Measurements from ENCODE around the gene TESK2.

Gene TESK2

GRCh38 chr1:45314266-45314665 lies 176.7 kb downstream of the TESK2 start:
- TF ChIP-seq, protein P1, sequence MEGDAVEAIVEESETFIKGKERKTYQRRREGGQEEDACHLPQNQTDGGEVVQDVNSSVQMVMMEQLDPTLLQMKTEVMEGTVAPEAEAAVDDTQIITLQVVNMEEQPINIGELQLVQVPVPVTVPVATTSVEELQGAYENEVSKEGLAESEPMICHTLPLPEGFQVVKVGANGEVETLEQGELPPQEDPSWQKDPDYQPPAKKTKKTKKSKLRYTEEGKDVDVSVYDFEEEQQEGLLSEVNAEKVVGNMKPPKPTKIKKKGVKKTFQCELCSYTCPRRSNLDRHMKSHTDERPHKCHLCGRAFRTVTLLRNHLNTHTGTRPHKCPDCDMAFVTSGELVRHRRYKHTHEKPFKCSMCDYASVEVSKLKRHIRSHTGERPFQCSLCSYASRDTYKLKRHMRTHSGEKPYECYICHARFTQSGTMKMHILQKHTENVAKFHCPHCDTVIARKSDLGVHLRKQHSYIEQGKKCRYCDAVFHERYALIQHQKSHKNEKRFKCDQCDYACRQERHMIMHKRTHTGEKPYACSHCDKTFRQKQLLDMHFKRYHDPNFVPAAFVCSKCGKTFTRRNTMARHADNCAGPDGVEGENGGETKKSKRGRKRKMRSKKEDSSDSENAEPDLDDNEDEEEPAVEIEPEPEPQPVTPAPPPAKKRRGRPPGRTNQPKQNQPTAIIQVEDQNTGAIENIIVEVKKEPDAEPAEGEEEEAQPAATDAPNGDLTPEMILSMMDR (IDR thresholded peaks at IDR 0.05; ENCODE audit: extremely low read depth, insufficient read depth, missing control alignments): no peak
- in situ Hi-C loops (cut with MboI; ENCODE audit: low pct_unique_long_range_greater_than_20kb, low sequenced_read_pairs, unreplicated experiment): loop anchor here (25.0 kb wide), 1 partner anchor 477 kb away; the partner anchor contains the start of gene PTCH2
- no peak for DNase-seq (ENCODE audit: low spot score)

GRCh38 chr1:45306905-45307304 lies 184.1 kb downstream of the TESK2 start:
- no peak for DNase-seq (ENCODE audit: low spot score)
- in situ Hi-C loops (cut with MboI; ENCODE audit: low pct_unique_long_range_greater_than_20kb, low sequenced_read_pairs, unreplicated experiment): loop anchor here (10.0 to 25.0 kb wide), 2 partner anchors 58 to 470 kb away; partner anchors contain the start of gene PTCH2
- TF ChIP-seq, protein P1 (IDR thresholded peaks at IDR 0.05; ENCODE audit: extremely low read depth, insufficient read depth, missing control alignments): no peak

GRCh38 chr1:45306319-45306718 lies 184.6 kb downstream of the TESK2 start:
- TF ChIP-seq, protein P1 (IDR thresholded peaks at IDR 0.05; ENCODE audit: extremely low read depth, insufficient read depth, missing control alignments): no peak
- in situ Hi-C loops (cut with MboI; ENCODE audit: low pct_unique_long_range_greater_than_20kb, low sequenced_read_pairs, unreplicated experiment): loop anchor here (10.0 to 25.0 kb wide), 2 partner anchors 58 to 469 kb away; partner anchors contain the start of gene PTCH2
- peak; percentile 70 for DNase-seq (ENCODE audit: low spot score)

DNA sequence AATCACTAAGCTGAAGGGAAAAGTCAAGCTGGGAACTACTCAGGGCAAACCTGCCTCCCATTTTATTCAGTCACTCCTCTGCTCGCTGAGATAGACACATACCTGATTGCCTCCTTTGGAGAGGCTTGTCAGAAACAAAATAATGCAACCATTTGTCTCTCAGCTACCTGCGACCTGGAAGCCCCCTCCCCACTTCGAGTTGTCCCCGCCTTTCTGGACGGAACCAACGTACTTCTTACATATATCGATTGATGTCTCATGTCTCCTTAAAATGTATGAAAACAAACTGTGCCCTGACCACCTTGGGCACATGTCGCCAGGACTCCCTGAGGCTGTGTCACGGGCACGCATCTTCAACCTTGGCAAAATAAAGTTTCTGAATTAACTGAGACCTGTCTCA lies 185.7 kb downstream of the TESK2 start:
- DNase-seq (ENCODE audit: low spot score): no peak
- TF ChIP-seq, protein P1 (IDR thresholded peaks at IDR 0.05; ENCODE audit: extremely low read depth, insufficient read depth, missing control alignments): no peak
- in situ Hi-C loops (cut with MboI; ENCODE audit: low pct_unique_long_range_greater_than_20kb, low sequenced_read_pairs, unreplicated experiment): loop anchor here (10.0 to 25.0 kb wide), 2 partner anchors 60 to 468 kb away; partner anchors contain the start of gene PTCH2

GRCh38 chr1:45304311-45305081 lies 186.5 kb downstream of the TESK2 start:
- peak; percentile 28 for DNase-seq (ENCODE audit: low spot score)
- in situ Hi-C loops (cut with MboI; ENCODE audit: low pct_unique_long_range_greater_than_20kb, low sequenced_read_pairs, unreplicated experiment): loop anchor here (5.0 to 25.0 kb wide), 3 partner anchors 60 to 467 kb away; partner anchors contain the start of gene PTCH2
- TF ChIP-seq, protein P1 (IDR thresholded peaks at IDR 0.05; ENCODE audit: extremely low read depth, insufficient read depth, missing control alignments): no peak

GRCh38 chr1:45303520-45304310 lies 187.2 kb downstream of the TESK2 start:
- peak; percentile 96 for DNase-seq (ENCODE audit: low spot score)
- TF ChIP-seq, protein P1 (IDR thresholded peaks at IDR 0.05; ENCODE audit: extremely low read depth, insufficient read depth, missing control alignments): peak; percentile 86
- in situ Hi-C loops (cut with MboI; ENCODE audit: low pct_unique_long_range_greater_than_20kb, low sequenced_read_pairs, unreplicated experiment): loop anchor here (5.0 to 25.0 kb wide), 3 partner anchors 61 to 466 kb away; partner anchors contain the start of gene PTCH2
